ENCODE data around the gene C8A. TPM values are rescaled to one million over a fixed set of nuclear protein-coding genes. Genes with fewer than 3 reads are reported as not detected.

Gene C8A
- total RNA-seq, 1 donor = not detected

DNA sequence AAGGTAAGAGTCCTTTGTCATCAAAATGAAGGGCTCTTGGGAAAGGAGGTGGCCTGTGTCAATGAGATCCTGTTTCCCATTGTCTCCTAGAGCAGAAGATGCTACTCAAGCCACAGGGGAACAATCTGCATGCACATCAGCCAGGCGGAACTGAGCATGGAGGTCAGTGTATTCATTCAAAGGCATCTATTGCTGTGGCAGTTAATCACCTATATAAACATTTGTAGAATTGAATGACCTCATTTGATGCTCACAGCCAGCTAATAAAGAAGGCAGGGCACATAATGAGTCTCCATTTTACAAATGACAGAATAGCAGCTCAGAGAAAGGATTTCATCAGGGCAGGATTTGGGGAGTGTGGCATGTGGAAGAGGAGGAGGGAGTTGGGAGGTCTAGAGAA lies 29.7 kb upstream of the C8A start:
- Histone ChIP-seq H3K27ac (ENCODE audit: low read depth, low read length) (no peak overlapping the region), H3K79me2 (ENCODE audit: insufficient read depth, low read length) (no peaks in the 10 kb centered on the region), H4K20me1 (ENCODE audit: insufficient read depth, low read length) (no peaks in the 10 kb centered on the region), H3K4me3 (ENCODE audit: insufficient read depth, low read length) (no peak overlapping the region), H3K4me1 (ENCODE audit: insufficient read depth, low read length) (peaks cover 4% of the 10 kb centered on the region), H3K4me2 (ENCODE audit: insufficient read depth, low read length) (no peak overlapping the region), H3K27me3 (ENCODE audit: insufficient read depth, low read length) (peaks cover 6% of the 10 kb centered on the region), H3K36me3 (ENCODE audit: insufficient read depth, low read length) (no peaks in the 10 kb centered on the region), H3K9me3 (ENCODE audit: low read depth, low read length) (no peaks in the 10 kb centered on the region), H2AFZ (ENCODE audit: low read length) (no peak overlapping the region)
- TF ChIP-seq, protein P1, sequence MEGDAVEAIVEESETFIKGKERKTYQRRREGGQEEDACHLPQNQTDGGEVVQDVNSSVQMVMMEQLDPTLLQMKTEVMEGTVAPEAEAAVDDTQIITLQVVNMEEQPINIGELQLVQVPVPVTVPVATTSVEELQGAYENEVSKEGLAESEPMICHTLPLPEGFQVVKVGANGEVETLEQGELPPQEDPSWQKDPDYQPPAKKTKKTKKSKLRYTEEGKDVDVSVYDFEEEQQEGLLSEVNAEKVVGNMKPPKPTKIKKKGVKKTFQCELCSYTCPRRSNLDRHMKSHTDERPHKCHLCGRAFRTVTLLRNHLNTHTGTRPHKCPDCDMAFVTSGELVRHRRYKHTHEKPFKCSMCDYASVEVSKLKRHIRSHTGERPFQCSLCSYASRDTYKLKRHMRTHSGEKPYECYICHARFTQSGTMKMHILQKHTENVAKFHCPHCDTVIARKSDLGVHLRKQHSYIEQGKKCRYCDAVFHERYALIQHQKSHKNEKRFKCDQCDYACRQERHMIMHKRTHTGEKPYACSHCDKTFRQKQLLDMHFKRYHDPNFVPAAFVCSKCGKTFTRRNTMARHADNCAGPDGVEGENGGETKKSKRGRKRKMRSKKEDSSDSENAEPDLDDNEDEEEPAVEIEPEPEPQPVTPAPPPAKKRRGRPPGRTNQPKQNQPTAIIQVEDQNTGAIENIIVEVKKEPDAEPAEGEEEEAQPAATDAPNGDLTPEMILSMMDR (IDR thresholded peaks at IDR 0.05; ENCODE audit: extremely low read depth, low read depth, low read length) = no peak
- DNase-seq (ENCODE audit: insufficient read length, low spot score, missing footprints) = no peak

DNA sequence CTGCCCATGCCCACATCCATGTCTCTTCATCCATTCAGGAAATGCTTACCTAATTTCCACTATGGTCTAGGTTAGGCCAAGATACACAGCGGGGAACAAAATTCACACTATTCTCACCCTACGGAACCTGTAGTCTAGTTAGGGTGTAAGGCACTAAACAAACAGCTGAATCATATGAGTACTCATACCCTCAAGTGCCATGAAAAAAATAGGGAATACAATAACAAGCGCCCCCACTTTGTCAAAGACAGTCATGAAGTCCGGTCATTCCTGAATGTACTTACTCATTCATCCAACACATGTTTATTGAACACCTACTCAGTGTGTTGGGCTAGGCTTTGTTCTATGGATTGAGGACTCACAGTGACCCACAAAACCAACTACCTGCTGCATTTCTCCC lies 29.2 kb upstream of the C8A start:
- TF ChIP-seq, protein P1 (IDR thresholded peaks at IDR 0.05; ENCODE audit: extremely low read depth, low read depth, low read length) = no peak
- Histone ChIP-seq H3K27ac (ENCODE audit: low read depth, low read length) (no peak overlapping the region), H3K4me3 (ENCODE audit: insufficient read depth, low read length) (no peak overlapping the region), H3K4me2 (ENCODE audit: insufficient read depth, low read length) (no peak overlapping the region), H3K79me2 (ENCODE audit: insufficient read depth, low read length) (no peaks in the 10 kb centered on the region), H3K36me3 (ENCODE audit: insufficient read depth, low read length) (no peaks in the 10 kb centered on the region), H3K4me1 (ENCODE audit: insufficient read depth, low read length) (peaks cover 4% of the 10 kb centered on the region), H2AFZ (ENCODE audit: low read length) (no peak overlapping the region), H4K20me1 (ENCODE audit: insufficient read depth, low read length) (no peaks in the 10 kb centered on the region), H3K9me3 (ENCODE audit: low read depth, low read length) (no peaks in the 10 kb centered on the region), H3K27me3 (ENCODE audit: insufficient read depth, low read length) (peaks cover 6% of the 10 kb centered on the region)
- DNase-seq (ENCODE audit: insufficient read length, low spot score, missing footprints) = no peak

DNA sequence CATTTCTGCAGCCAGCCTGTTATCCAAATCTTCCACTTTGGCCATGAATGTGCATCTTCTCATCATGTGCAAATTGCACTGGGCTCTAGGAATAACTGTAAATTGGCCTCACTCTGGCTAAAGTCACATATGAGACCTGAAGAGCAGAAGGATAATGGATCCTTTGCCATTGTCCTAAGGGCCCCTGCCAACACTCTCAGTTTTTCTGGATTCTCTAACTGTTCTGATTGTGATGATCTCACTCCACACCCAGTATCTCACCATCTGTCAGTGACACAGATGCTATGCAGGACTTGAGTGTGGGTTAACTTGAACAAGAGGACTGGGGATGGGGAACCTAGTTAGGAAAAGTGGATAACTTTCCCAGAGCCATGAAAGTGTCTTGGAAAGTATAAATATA lies 26.9 kb upstream of the C8A start:
- no peaks in the 10 kb centered on the region for H3K9me3 ChIP-seq (ENCODE audit: low read depth, low read length)
- H3K4me3 ChIP-seq (ENCODE audit: insufficient read depth, low read length) = no peak overlapping the region
- H3K4me2 ChIP-seq (ENCODE audit: insufficient read depth, low read length) = no peak overlapping the region
- TF ChIP-seq, protein P1 (IDR thresholded peaks at IDR 0.05; ENCODE audit: extremely low read depth, low read depth, low read length) = no peak
- H3K36me3 ChIP-seq (ENCODE audit: insufficient read depth, low read length) = no peaks in the 10 kb centered on the region
- peaks cover 6% of the 10 kb centered on the region for H3K27me3 ChIP-seq (ENCODE audit: insufficient read depth, low read length)
- no peak overlapping the region for H2AFZ ChIP-seq (ENCODE audit: low read length)
- no peaks in the 10 kb centered on the region for H4K20me1 ChIP-seq (ENCODE audit: insufficient read depth, low read length)
- no peak for DNase-seq (ENCODE audit: insufficient read length, low spot score, missing footprints)
- peaks cover 7% of the 10 kb centered on the region for H3K4me1 ChIP-seq (ENCODE audit: insufficient read depth, low read length)
- H3K79me2 ChIP-seq (ENCODE audit: insufficient read depth, low read length) = no peaks in the 10 kb centered on the region
- H3K27ac ChIP-seq (ENCODE audit: low read depth, low read length) = no peak overlapping the region

DNA sequence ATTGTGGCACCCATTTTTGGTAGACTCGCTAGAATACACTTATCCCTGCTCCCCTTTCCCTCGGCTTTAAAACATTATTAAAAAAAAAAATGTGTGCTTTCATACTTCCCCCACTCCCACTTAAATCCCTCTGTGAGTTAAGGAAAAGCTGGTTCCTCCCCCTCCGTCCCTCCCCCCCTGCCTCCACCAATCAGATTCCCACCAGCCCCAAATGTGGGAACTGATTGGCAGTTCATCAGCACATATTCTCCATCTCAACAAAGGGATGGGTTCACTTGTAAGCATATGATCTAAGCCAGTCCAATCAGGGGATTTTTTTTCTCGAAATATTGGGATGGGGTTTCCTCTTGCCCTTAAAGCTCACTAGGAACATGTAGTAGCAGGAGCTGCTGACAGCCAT lies 24.5 kb upstream of the C8A start:
- H3K27ac ChIP-seq (ENCODE audit: low read depth, low read length) = no peak overlapping the region
- no peaks in the 10 kb centered on the region for H3K27me3 ChIP-seq (ENCODE audit: insufficient read depth, low read length)
- no peak overlapping the region for H2AFZ ChIP-seq (ENCODE audit: low read length)
- DNase-seq (ENCODE audit: insufficient read length, low spot score, missing footprints) = no peak
- H3K4me2 ChIP-seq (ENCODE audit: insufficient read depth, low read length) = no peak overlapping the region
- H3K36me3 ChIP-seq (ENCODE audit: insufficient read depth, low read length) = no peaks in the 10 kb centered on the region
- TF ChIP-seq, protein P1 (IDR thresholded peaks at IDR 0.05; ENCODE audit: extremely low read depth, low read depth, low read length) = no peak
- H3K4me3 ChIP-seq (ENCODE audit: insufficient read depth, low read length) = no peak overlapping the region
- H3K4me1 ChIP-seq (ENCODE audit: insufficient read depth, low read length) = peaks cover 10% of the 10 kb centered on the region
- no peaks in the 10 kb centered on the region for H4K20me1 ChIP-seq (ENCODE audit: insufficient read depth, low read length)
- no peaks in the 10 kb centered on the region for H3K9me3 ChIP-seq (ENCODE audit: low read depth, low read length)
- H3K79me2 ChIP-seq (ENCODE audit: insufficient read depth, low read length) = no peaks in the 10 kb centered on the region
